Breast epithelium (tissue), 3 donors: Measurements from ENCODE around the gene MAFG.

Source experiments
- POLR2A ChIP-seq: fragments of 450-650 bp; IDR thresholded peaks from one replicate; pipeline ENCODE4 v1.6.1; 2016; ENCODE audit warnings: antibody characterized with exemption, mild to moderate bottlenecking, moderate library complexity
- POLR2AphosphoS5 ChIP-seq, 3 donors: sonication (generic); formaldehyde crosslinking; IDR thresholded peaks; one replicate each; pipeline ENCODE4 v1.6.1; 2017; ENCODE audit warnings: antibody characterized with exemption in 3 of 3
- TF ChIP-seq, protein P1 (sequence below), 3 donors: fragments of 450-650 bp; IDR thresholded peaks; one replicate each; pipeline ENCODE4 v1.5.1; 2016 to 2017; ENCODE audit warnings: antibody characterized with exemption in 3 of 3, mild to moderate bottlenecking in 3 of 3, moderate library complexity in 3 of 3

DNA sequence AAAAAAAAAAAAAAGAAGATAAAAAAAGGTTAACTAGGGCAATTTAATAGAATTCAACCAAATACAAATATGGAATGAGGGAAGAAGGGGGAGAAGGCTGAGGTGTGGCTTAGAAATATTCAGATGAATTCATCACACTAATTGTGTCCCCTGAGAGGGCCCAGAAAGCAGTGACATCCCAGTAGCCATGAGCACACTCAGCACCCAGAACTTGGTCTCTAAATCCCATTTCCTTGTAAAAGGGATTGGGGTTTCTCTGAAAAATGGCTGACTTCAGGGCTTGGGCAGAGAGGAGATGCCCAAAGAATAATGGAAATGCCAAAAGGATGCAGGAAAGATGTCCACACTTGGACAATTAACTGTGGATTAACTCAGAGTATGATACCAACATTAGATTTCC lies 45.9 kb upstream of the MAFG start:
- TF ChIP-seq, protein P1, sequence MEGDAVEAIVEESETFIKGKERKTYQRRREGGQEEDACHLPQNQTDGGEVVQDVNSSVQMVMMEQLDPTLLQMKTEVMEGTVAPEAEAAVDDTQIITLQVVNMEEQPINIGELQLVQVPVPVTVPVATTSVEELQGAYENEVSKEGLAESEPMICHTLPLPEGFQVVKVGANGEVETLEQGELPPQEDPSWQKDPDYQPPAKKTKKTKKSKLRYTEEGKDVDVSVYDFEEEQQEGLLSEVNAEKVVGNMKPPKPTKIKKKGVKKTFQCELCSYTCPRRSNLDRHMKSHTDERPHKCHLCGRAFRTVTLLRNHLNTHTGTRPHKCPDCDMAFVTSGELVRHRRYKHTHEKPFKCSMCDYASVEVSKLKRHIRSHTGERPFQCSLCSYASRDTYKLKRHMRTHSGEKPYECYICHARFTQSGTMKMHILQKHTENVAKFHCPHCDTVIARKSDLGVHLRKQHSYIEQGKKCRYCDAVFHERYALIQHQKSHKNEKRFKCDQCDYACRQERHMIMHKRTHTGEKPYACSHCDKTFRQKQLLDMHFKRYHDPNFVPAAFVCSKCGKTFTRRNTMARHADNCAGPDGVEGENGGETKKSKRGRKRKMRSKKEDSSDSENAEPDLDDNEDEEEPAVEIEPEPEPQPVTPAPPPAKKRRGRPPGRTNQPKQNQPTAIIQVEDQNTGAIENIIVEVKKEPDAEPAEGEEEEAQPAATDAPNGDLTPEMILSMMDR (IDR thresholded peaks at IDR 0.05) = no peak
- no peak for TF ChIP-seq POLR2AphosphoS5 (IDR thresholded peaks at IDR 0.05)
- no peak for TF ChIP-seq POLR2A
